D341Med (cell line): ENCODE data around the gene HSPA12A.

Experiments used
- DNase-seq: peaks from one replicate; pipeline ENCODE4 v3.0.0; 2012; ENCODE audit warnings: low spot score

The HSPA12A gene

GRCh38 chr10:116771101-116771958 lies 29.0 kb upstream of the HSPA12A start:
- no peak for DNase-seq

DNA sequence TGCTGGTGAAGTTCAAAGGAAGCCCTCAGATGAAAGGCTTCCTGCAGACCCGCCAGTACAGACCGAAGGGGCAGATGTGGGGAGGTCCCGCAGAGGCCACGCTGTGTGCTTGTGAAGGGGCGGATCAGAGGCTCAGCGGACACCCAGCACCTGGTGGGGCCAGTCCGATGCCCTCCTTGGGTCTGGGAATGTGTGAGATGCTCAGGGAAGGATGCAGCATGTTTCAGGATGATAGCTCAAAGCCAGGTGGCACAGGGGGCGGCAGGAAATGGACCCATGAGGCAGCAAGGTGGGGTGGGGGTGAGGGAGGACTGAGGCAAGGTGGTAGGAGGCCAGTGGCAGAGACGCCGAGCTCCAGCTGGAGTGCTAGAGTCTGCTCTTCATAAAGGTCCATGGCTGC lies 27.9 kb upstream of the HSPA12A start:
- DNase-seq = no peak

GRCh38 chr10:116769791-116770190 lies 27.4 kb upstream of the HSPA12A start:
- DNase-seq = no peak

DNA sequence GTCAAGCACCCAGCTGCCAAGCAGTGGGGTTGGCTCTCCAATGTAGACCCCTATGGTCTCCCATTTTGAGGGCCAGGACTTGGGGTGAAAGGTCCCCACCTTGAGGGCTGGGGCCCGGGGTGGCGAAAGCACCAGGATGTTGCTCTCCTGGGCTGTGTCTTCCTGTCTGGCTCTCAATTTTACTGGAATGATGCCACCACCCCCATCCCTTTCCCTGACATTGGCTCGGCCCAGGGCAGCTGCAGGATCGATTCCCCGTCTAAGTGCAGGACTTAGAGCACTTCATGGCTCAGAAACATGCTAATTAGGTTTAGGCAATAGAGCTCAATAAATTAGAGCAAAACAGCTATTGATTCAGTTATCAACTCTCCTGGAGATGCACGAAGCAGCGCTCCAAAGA lies 27.0 kb upstream of the HSPA12A start:
- DNase-seq = no peak

GRCh38 chr10:116768786-116769185 lies 26.4 kb upstream of the HSPA12A start:
- no peak for DNase-seq

DNA sequence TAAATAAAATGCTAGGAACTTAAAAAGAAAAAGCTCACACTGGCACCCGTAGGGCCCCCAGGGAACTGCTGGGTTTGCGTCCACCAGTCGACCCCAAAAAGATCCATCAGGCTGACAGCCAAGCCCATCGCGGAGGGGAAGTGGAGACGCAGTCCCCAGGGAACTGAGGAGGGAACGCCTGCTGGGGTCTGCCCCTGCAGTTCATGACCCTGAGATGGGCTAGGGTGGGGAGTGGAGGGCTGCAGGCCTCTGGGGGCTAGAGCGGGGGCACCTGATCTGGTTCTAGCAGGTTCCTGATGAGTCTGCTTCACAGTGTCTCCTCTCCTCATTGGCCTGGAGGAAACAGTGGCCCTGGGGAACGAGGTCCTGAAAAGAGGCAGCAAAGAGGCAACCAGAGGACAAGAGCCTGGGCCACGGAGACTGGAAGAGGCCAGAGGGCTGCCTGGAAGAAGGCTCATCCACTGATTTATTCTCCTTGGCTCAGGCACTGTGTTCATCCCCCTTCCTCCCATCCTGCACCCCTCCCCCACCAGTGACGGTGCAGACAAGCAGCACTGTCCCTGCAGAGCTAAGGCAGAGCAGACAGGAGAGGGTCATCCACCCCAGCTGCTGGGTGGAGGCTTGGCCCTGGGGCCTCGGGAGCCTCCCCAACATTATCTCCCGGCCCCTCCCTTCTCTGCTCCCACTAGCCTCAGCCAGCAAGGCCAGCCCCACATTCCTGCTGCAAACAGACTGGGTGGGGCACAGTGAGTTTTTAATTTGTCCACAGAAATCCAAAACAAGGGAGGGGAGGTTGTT lies 24.7 kb upstream of the HSPA12A start:
- DNase-seq = no peak

GRCh38 chr10:116766241-116766827 lies 24.0 kb upstream of the HSPA12A start:
- no peak for DNase-seq

- DNase-seq = no peak
Observed at GRCh38 chr10:116765648-116766081, 23.3 kb upstream of the HSPA12A start.

- DNase-seq = no peak
Observed at GRCh38 chr10:116764979-116765378, 22.6 kb upstream of the HSPA12A start.

- DNase-seq = no peak
Observed at GRCh38 chr10:116763440-116763839, 21.1 kb upstream of the HSPA12A start.

DNA sequence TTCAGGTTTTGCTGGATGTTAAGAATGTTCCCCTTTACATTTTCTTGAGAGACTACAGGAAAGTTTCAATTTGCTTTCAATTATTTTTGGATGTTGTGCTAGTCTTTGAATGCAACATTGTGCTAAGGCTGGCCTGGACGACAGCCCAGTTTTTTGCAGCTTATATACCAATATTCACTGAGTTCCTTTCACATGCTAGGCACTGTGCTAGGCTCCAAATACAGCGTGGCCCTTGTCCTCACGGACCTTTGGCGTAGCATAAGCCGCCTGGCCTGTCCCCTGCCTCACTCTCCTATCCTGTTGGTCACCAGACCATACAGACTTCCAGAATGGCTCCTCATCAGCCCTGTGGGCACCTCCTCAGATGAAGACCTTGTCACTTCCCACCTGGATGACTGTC lies 19.5 kb upstream of the HSPA12A start:
- no peak for DNase-seq

DNA sequence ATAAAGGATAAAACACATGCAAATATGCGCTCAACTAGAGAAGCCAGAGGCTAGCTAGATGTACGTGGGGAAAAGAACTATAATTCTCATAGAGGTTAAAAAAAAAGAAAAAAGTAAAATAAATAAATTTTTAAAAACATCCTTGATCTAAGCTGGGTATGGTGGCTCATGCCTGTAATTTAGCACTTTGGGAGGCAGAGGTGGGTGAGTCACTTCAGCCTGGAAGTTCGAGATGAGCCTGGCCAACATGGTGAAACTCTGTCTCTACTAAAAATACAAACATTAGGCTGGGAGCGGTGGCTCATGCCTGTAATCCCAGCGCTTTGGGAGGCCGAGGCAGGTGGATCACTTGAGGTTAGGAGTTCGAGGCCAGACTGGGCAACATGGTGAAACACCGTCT lies 18.6 kb upstream of the HSPA12A start:
- no peak for DNase-seq

- no peak for DNase-seq
Observed at GRCh38 chr10:116757246-116757645, 14.9 kb upstream of the HSPA12A start.

DNA sequence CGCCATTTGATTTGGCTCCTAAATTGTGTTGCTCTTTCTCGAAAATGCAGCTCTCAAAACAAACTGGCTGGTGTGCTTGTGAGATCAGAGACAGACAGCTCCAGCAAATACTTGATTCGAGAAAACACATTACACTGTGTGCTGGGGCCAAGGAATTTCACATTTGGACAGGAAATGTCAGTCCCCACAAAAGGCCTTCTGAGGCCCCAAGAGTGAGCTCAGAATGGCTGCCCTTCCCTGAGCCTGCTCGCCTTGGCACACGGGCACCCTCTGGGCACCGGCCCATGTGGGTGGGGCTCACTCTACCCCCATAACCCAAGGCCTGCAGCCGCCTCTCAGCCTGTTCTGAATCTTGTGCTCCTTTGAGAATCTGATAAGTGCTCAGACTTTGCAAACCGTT lies 13.9 kb upstream of the HSPA12A start:
- no peak for DNase-seq

GRCh38 chr10:116753759-116754158 lies 11.4 kb upstream of the HSPA12A start:
- peak; percentile 33 for DNase-seq

GRCh38 chr10:116752969-116753665 lies 10.8 kb upstream of the HSPA12A start:
- no peak for DNase-seq

DNA sequence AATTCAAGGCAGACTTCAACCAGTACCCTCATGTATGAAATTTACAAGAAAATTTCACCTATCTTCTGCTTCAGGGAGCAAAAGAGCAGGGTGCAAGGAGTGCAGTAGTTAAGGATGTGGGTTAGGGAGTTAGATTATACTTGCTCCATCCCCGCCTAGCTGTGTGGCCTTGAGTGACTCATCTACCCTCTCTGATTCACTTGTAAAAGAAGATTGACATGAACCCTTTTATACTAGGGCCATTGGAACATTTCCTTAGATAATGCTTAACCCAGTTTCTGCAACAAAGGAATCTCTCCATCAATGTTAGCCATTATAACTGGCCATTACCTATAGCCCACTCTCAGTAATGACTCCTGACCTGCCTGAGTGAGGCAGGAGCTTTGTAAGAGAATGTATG lies 10.2 kb upstream of the HSPA12A start:
- DNase-seq = no peak

DNA sequence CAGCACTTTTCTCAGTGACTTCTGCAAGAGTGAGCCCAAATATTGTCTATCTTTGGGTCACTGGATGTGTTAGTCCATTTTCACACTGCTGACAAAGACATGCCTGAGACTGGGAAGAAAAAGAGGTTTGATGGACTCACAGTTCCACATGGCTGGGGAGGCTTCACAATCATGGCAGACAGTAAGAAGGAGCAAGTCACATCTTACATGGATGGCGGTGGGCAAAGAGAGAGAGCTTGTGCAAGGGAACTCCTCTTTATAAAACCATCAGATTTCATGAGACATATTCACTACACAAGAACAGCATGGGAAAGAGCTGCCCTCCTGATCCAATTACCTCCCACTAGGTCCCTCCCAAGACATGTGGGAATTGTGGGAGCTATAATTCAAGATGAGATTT lies 6.1 kb upstream of the HSPA12A start:
- DNase-seq = no peak

GRCh38 chr10:116748041-116748440 lies 5.7 kb upstream of the HSPA12A start:
- no peak for DNase-seq

GRCh38 chr10:116747325-116747724 lies 5.0 kb upstream of the HSPA12A start:
- DNase-seq = no peak

DNA sequence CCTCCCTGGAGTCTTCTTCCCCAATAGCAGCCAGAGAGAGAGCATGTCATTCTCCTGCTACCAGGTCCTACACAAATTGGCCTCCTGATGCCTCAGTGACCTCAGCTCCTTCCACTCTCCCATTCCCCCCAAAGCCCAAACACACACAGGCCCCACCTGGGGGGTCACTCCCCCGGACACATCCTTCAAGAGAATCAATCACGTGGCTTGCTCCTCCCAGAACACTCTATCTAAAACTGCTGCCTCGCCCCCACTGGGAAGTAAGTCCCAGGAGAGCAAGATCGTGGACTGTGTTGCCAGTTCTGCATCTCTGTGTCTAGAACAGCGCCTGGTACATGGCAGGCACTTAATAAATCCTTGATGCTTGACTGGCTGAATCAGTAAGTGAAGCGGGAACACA lies 2.5 kb upstream of the HSPA12A start:
- DNase-seq = no peak

DNA sequence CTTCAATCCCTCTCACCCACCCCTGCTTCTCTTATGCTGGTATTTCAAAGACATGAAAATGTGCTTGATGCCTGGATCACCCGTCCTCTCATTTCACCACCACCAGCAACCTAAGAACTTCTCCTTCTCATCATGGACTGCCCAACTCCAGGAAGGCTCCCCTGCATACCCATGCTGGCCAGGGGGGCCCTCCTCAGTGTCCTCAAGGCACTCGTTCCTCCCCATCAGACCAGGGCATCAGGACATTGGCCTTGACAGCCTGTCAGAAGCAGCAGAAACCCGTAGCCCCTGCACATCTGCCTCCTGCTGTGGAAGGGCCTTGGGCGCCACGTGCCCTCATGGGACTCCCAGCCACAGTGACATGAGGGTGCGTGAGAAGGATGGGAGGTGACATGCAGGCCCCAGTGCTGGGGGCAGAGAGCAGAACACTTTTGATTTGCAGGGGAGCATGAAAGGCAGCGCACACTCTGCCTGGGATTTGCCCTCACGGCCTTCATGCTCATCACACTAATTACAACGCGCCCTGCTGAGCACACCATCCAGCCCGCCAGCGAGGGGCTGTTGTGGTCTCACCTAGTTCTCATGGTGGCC lies 1.9 kb upstream of the HSPA12A start:
- no peak for DNase-seq
